Medulla oblongata (tissue), 1 donor: ENCODE measurements around the gene PRC1.

Experiments
- DNase-seq: peaks from one replicate; pipeline ENCODE4 v3.0.0-alpha.2; 2015; ENCODE audit errors: extremely low spot score

The PRC1 gene

DNA sequence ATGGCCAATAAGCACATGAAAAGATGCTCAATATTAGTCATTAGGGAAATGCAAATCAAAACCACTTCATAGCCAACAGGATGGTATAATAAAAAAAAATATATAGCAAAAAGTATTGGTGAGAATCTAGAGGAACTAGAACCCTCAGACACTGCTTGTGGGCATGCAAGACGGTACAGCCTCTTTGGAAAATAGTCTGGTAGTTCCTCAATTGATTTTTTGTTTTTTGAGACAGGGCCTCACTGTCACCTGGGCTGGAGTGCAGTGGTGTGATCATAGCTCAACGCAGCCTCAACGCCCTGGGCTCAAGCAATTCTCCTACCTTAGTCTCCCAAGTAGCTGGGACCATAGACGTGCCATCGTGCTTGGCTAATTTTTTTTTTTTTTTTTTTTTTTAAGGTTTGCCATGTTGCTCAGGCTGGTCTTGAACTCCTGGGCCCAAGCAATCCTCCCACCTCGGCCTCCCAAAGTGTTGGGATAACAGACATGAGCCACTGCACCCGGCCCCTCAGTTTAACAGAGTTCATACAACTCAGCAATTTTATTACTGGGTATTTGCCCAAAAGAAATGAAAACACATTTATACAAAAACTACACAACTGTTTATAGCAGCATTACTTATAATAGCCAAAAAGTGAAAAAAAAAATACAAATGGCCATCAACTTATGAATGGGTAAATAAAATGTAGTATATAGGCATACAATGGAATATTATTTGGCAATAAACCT lies 5.1 kb downstream of the PRC1 start:
- no peak for DNase-seq

- DNase-seq = no peak
Measured at GRCh38 chr15:90988296-90988695, 6.0 kb downstream of the PRC1 start.

DNA sequence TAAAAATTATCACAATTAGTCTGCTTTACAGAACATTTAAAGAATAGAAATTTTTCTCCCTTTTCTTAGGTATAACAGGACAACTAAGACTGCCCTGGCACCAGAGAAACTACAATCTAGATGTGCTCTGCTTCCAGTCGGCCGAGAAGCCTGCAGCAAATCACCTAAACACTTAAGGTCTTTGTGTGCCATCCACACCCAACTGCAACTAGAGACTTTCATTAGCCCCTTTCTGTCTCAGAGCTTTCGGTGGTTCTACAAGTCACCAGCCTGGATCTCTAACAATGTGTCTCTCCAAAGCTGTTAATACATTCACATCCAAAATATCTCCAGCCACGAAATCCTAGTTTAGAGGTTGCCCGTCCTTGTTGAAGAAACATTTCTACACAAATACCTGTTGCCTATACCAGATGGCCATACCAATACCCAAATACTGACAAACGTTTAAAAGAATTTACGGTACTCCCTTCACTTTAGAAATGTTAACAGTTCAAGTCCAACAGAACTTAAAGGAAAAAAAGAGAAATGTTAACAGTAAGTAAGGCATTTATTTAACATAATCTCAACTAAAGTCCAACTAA lies 6.7 kb downstream of the PRC1 start:
- no peak for DNase-seq

DNA sequence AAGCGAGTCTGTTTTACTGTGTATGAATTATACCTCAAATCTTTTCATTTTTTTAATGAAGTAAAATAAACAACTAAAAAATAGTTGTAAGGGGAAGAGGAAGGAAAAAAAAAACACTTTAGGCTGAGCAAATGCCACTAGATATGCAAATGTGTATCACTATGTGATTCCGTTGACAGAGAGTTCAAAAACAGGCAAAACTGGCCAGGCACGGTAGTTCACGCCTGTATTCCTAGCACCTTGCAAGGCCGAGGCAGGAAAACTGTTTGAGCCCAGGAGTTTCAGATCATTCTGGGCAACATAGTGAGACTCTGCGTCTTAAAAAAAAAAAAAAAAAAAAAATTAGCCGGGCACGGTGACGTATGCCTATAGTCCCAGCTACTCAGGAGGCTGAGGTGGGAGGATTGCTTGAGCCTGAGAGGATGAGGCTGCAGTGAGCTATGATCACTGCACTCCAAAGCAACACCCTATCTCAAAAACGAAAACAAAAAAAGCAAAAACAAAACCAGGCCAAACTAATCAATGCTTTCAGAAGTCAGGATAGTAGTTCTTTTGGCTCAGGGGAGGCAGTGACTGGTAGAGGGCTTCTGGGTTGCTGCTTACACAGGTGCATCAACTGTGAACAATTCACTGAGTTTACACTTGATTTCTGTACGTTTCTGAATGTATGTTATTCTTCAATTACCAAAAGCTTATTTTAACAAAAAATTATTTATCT lies 7.4 kb downstream of the PRC1 start:
- DNase-seq = no peak

DNA sequence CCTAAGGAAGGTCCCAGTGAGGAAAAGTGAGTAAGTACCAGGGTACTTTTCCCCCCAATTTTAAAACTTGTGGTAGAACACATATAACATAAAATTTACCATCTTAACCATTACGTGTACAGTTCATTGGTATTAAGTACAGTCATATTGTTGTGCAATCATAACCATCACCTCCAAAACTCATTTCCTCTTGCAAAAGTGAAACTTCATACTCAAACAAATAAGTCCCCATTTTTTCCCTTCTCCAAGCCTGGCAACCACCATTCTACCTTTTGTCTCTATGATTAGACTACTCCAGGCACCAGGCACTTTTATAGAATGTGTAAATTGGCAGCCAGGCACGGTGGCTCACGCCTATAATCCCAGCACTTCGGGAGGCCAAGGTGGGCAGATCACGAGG lies 12.2 kb downstream of the PRC1 start:
- DNase-seq = no peak

DNA sequence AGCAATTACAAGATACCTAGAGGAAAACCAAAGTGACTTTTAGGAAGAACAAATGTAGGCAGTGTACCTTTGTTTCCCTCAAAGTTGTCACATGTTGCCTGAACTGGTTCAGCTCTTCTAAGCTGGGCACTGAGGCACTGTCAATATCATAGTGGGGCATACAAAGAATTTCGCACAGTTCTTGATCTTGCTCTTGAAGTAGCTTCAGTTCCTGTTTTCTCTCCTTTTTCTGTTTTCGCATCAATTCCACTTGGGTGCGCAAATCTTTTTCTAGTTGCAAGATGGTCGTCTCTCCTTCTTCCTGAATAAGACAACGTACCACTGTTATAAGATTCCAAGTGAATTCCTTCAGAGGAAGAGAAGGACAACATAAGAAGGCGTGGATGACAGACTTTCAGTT lies 12.7 kb downstream of the PRC1 start:
- no peak for DNase-seq

DNA sequence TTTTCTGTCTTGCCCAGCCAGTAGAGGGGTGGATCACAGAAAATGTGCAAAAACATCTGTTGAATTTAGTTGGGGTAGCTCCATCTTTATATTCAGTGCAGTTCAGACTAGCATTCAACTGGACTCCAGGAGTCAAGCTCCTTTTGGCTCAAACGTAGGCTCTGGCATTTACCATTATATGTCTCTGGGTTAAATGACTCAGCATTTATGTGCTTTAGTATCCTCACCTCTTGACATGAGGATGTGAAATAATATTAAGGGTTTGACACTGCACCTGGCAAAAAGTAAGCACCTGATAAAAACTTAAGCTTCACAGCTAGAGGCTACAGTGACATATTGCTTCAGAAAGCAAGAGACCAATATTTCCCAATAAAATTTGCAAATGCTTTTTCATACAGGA lies 14.8 kb downstream of the PRC1 start:
- no peak for DNase-seq

DNA sequence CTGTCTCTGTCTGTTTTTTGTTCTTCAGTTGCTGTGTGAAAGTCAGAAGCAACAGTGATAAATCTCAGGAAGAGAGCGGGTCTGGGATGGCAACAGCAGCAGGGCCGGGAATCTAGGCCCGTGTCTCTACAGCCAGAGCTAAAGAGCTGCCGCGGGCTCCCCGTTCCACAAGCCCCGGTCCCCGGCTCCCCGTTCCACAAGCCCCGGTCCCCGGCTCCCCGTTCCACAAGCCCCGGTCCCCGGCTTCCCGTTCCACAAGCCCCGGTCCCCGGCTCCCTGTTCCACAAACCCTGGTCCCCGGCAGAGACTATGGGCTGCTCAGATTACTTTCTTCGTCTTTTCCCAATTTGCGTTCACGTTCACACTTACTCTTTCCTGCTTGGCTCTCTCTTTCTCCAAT lies 20.1 kb downstream of the PRC1 start:
- DNase-seq = no peak

GRCh38 chr15:90972133-90972532 lies 22.2 kb downstream of the PRC1 start:
- DNase-seq = no peak

GRCh38 chr15:90970274-90970673 lies 24.1 kb downstream of the PRC1 start:
- DNase-seq = no peak

- no peak for DNase-seq
Measured at GRCh38 chr15:90968434-90968833, 25.9 kb downstream of the PRC1 start.

DNA sequence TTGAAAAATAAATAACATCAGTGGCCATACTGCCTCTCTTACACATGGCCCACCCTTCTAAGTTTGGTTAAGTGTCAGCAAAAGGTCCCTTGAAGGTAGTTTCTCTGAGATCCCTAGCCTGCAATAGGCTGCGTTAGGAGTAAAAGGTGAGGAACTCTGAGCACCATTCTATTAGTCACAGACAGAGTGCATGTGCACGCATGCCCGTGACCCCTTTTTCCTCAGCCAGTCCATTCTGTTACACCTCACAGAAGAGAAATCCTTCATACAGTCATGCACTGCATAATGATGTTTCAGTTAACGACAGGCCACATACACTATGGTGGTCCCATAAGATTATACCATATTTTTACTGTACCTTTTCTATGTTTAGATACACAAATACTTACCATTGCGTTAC lies 27.1 kb downstream of the PRC1 start:
- no peak for DNase-seq

GRCh38 chr15:90966262-90966661 lies 28.1 kb downstream of the PRC1 start:
- no peak for DNase-seq

- DNase-seq = no peak
Measured at GRCh38 chr15:90962021-90962420, 32.3 kb downstream of the PRC1 start.

DNA sequence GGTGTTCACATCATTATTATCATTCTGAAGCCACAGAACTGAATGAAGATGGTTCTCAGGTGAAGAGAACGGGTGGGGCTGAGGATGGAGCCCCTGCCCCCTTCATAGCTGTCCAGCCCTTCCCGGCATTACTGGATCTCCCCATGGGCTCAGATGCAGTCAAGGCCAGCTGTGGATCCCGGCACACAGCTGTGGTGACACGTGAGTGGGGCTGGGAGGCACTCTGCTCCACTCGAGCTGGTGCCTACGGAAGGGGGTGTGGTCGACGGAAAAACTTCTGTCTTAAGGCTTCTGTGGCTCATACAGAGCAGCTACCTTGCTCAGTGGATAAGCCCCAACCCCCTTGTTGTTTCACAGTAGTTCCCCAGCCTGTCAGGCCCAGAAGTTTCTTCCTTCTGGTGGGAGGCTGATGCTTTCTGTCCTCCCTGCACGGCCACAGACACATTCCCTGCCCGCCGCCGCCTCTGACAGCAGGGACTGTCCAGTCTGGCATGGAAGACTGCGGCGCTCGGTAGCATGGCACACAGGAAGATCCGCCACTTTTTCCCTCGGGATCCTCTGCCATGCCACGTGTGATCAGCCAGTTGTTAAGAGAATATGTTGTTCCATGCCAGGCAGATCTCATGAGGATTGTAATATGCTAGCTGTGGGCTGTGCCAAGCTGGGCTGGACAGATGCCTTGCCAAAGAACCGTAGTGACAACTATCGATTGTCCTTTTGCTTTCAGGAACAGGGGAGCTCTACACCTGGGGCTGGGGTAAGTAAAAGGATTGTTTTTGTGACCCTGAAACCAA lies 33.8 kb downstream of the PRC1 start:
- no peak for DNase-seq

GRCh38 chr15:90959894-90960293 lies 34.4 kb downstream of the PRC1 start:
- peak; percentile 76 for DNase-seq

DNA sequence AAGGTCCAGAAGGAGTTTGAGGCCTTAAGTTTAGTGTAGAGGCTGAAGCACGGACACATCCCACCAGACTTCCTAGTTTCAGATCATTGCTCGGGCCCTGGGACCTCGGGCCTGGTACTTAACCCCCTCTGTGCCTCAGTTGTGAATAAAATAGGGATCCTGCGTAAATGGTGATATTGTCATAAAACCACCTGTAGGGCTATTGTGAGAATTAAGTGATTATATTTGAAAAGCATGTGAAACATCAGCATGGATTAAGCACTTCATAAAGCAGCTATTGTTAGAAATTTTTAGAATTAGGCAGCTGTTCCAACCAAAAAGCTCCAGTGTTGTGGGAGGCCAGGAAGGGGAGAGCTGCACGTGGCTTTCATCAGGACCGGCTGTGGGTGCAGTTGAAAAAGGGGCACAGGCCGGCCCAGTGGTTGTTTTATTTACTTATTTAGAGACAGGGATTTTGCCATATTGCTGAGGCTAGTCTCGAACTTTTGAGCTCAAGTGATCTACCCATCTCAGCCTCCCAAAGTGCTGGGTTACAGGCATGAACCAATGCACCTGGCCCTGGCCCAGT lies 35.2 kb downstream of the PRC1 start:
- DNase-seq = no peak

DNA sequence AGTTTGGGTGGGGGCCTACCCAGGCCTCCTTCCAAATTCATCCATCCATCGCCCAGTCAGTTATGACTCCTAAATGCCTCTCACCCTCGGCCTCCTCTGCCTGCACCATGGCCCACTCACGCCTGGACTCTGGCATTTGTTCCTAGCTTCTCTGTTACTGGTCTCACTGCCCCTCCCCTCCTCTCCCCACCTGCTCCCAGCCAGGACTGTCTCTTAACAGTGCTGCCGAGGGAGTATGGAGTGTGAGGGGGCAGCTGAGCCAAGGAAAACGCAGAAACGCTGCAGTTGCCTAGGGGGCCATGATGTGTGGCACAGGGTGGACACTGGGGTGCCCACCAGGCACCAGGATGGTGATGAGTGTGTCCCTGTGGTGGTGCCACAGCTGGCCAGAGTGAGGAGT lies 36.5 kb downstream of the PRC1 start:
- no peak for DNase-seq

- no peak for DNase-seq
Measured at GRCh38 chr15:90957031-90957790, 37.1 kb downstream of the PRC1 start.

DNA sequence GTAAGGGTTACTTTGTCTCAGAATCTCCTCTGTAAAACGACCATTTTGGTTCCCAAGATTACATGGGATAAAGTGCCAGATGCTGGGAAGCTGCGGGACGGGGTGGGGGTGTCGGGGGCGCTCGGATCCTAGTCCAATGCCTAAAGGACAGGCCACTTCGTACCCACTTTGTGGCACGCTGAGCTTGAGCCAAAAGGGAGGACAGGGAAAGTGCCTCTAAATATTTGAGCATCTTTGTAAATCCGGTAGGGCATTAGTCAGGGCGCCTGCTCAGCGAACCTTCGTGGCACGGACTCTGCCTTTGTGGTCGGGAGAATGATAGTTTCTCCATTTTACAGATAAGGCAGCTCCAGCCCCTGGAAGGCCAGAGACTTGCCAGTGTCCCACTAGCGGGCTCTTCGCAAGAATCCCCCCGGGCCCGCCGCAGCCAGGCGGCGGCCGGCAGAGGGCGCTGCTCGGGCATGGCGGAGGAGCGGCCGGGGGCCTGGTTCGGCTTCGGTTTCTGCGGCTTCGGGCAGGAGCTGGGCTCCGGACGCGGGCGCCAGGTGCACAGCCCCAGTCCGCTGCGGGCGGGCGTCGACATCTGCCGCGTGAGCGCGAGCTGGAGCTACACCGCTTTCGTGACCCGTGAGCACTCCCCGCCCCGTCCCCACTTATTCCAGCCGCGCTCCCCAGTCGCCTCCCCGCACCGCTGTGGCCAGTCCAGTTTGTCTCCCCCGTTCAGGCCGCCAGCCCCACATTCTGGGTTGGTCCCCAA lies 37.9 kb downstream of the PRC1 start:
- peak; percentile 60 for DNase-seq
